CD4-positive, alpha-beta T cell treated with Interleukin-4 for 1 hour (primary cell): ENCODE data around the gene ISOC1.

Experiments used
- DNase-seq, 2 donors: peaks; one replicate each; pipeline ENCODE4 v3.0.0-alpha.2; 2020 to 2022

The ISOC1 gene

DNA sequence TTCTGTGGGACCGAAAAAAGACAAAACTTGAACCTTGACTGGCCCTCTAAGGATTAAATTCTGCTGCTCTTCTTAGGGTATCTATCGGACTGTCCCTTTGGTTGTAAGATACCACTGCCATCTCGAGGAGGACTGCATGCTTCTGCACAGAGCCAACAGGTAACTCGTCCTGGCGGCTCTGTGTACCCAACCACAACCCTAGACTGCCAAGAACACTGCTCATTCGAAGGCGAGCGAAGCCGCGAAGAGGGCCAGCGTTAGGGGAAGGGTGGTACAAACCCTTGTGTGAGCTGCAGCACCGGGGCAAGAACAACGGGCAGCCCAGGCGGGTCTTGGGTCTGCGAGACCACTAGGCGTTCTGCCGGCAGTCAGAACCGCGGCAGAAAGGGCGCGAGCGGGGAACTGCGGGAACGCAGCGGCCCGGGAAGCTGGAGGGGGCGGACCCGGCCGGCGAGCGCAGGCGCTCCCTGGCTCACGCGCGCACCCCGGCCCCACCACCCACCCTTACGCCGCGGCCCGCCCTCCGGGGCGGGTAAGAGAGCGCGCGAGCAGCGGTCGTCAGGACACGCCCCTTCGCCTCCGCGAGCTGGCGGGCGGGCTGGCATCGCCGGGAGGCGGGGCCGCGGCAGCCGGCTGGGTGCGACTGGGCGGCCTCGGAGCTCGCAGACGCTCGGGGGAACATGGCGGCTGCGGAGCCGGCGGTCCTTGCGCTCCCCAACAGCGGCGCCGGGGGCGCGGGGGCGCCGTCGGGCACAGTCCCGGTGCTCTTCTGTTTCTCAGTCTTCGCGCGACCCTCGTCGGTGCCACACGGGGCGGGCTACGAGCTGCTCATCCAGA, at the start of gene ISOC1:
TSS of gene ISOC1 (plus strand) at position 663 of the 837 bp plus-strand sequence. CDS start at position 681, 18 bp downstream.
- DNase-seq: peak; percentile 91

DNA sequence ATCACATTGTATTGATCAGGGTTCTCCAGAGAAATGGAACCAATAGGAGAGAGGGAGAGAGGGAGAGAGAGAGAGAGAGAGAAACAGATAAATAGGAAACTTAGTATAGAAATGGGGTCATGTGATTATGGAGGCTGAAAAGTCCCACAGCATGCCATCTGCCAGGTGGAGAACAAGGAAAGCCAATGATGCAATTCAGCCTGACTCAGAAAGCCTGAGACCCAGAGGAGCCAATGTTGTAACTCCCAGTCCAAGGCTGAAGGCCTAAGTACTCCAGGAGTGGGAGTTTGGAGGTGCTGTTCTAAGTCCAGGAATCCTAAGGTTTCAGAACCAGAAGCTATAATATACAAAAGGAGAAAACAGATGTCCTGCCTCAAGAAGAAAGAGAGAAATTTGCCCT, 48.4 kb upstream of the ISOC1 start:
- no peak for DNase-seq

DNA sequence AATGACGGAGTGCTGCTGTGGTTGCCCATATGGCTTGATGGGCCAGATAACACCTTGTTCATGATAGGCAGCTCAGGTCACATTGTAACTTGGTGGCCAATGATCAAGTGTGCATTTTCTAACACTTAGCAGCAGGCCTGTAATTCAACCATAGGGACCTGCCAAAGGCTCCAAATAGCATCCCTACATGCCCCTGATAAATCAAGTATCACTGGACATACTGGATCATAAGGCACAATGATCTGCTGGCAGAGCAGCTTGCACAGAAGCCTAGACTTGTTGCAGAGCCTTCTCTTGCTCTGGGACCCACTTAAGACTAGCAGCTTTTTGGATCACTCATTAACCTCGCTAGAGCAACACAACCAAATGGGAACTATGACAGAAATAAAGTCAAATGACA, 46.0 kb upstream of the ISOC1 start:
- DNase-seq: no peak

DNA sequence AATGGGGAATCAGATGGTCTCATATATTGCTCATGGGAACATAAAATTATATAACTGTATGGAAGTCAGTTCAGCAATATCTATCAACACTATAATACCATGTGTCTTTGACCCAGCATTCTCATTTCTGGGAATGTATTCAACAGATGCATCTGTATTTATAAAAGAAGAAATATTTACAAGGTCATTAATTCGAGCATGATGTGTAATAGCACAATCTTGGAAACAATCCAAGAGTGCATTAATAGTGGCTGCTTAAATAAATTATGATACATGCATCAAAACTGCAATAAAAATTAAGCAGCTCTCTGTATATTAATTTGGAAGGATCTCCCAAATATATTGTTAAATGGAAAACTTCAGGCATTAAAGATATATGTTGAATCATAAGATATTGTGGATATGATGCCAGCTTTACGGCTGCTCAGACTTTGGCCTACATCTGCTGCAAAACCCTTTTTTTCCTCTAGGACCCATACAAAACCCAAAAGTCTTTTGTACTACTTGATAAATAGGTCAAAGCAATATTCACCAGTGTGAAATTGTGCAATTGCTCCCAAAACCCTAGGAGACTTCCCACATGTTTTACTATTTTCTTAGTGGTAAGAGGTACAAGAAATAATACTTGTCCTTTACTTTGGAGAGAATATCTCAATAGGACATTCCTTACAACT, 45.3 kb upstream of the ISOC1 start:
- DNase-seq: no peak

DNA sequence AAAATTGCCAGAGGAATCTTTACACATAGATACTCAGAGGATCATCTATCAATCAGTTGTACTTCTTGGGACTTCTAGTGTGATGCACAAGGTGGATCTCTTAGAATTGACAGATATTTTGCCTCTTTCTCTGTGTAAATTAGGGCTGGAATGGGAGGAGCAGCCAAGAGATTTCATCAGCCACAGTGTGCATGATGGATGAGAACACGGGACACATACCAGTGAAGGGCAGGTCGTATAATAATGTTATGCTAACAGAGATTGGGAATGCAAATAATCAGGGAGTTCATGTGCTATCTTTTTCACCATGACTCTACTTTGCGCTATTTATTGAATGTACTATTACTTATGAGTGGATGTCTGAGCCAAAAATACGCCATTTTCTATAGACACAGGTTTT, 43.3 kb upstream of the ISOC1 start:
- no peak for DNase-seq

DNA sequence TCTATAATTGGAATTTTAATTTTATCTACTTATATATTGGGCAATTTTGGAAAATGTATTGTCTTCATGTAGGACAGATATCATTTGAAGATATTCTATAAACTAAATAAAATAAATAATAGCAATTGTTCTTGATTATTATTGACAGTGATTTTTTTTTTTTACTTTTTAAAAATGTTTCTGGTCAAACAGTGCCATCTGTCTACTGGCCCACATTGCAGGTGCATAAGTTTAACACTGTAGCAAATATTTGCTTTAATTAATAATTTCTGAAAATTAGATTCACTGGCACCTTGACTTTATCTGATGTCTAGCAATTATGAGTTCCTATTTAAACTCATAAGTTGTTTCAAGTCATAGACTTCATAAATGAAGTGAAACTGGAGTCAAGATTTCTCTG, 41.1 kb upstream of the ISOC1 start:
- DNase-seq: no peak

DNA sequence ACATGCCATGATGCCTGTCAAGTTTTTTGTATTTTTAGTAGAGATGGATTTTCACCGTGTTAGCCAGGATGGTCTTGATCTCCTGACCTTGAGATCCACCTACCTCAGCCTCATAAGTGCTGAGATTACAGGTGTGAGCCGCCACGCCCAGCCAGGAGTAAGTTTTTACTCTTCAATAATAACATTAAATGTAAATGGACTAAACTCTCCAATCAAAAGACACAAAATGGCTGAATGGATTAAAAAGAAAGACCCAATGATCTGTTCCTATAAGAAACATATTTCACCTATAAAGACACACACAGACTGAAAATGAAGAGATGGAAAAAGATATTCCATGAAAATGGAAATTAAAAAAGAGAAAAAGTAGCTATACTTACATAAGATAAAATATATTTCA, 37.2 kb upstream of the ISOC1 start:
- DNase-seq: no peak

DNA sequence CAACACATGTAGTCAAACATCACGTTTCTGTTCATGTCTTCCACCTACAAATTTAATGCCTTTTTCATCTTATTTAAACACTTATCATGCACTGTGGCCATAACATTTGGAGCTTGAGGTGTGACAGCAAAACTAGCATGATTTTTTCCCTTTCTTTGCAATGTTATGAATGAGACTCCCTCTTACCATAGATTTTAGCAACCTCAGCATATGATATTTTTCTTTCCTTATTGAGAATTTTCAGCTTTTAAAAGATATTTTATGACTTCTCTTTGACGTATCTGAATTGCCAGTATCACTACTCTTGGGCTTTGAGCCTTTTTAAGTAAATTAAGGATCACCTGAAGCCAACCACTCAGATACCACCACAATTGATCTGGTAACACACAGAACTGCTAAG, 32.7 kb upstream of the ISOC1 start:
- DNase-seq: no peak

DNA sequence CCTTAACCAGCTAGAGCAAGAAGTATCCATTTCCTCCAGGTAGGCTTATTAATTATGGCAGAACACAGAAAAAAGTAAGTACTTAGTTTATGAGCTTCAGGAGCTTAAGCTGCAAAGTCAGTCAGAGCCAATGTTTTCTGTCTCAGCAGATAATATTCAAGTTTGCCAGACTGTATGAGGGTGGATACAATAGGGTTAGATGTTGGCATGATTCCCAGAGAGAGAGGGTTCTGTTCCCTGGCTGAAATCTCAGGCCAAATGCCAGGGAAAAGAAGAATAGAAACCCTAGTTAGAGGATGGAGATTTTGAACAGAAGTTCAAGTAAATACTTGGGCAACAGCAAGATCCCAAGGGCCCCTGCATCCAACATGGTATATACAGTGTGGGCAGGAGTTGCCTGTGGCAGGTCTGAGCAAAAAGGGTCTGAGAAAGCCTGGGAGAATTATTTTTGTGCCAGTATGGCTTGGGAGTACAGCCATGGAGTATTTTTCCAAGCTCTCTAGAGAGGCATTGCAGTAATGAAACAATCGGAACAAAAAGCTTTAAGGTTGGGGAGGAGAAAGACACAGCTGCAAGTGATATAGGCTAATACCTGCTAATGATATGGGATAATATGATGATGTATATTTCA, 31.0 kb upstream of the ISOC1 start:
- DNase-seq: no peak

DNA sequence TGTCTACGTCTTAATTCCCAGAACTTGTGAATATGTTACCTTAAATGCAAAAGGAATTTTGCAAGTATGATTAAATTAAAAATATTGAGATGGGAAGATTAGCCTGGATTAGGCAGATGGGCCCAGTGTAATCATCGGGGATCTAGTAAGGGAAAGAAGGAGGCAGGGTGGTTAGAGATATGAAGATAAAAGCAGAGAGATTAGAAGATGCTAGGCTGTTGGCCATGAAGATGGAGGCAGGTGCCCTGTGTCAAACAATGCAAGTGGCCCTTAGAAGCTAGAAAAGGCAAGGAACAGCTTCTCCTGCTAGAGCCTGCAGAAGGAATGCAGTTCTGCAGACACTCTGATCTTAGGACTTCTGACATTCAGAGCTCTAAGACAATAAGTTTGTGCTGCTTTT, 28.8 kb upstream of the ISOC1 start:
- no peak for DNase-seq

DNA sequence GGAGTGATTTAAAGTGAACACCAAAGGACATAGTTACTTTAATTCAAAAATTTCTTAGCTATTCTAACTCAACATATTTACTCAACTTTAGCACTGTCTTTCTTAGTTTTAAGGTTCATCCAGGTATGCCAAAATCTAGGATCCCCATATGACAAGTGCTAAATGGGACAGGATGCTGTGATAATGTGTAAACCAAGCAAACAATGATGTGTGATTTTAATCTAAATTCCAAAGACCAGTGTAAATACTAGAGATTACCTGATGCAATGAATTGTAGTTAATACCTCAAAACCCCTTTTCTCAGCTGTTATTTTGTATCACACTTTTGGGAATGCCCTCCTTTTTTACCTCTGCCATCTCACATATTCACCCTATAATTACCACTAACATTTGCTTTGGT, 26.8 kb upstream of the ISOC1 start:
- no peak for DNase-seq

DNA sequence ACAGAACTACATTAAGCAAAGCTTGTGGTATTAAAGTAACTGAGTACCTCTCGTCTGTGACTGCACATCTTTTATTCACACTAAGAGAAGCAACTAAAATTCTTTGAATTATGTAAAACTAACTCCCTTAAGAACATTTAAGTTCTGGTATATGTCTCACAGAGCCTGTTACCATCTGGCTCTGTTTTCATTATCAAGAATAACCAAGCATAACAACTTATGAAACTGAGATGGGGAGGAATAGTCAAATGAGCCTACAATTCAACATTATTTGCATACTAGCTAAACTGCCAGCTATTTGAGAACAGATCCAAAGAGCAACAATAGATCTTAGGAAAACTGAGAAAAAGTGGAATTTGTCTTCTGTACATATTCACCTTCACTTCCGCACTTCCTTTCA, 25.3 kb upstream of the ISOC1 start:
- DNase-seq: no peak

DNA sequence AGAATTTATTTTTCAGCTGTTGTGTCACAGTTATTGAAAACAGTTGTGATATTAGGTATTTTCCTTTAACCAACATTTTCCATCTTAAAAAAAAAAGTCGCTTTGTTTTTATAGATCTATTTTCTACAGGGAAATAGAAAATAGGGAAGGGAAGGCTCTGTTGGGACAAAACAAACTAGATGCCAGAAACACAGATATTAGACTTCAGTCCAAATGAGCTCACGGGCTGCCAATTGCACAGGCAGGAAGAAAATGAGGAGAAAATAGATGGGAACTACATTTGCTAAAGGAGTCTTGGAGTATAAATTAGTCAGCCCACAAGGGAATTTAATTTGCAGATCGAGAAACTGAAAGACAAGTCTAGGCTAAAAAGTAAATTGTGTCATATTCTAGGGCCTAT, 21.4 kb upstream of the ISOC1 start:
- DNase-seq: no peak

DNA sequence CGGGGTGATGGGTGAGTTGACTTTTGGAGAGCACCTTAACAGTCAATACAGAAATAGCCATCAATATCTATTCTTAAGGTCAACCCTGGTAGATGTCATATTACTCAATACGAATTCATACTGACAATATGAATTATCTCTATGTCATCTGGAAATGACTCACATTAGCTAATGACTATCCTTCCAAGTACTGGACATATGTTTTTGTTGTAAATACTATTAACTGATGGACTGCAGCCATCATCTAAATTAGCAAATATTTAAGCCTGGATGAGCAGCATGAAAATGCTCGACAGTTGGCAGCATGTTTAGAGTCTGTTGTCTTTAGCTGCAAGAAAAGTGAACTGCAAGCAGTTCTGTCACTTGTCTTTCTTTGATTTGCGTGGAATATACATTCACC, 19.6 kb upstream of the ISOC1 start:
- DNase-seq: no peak

DNA sequence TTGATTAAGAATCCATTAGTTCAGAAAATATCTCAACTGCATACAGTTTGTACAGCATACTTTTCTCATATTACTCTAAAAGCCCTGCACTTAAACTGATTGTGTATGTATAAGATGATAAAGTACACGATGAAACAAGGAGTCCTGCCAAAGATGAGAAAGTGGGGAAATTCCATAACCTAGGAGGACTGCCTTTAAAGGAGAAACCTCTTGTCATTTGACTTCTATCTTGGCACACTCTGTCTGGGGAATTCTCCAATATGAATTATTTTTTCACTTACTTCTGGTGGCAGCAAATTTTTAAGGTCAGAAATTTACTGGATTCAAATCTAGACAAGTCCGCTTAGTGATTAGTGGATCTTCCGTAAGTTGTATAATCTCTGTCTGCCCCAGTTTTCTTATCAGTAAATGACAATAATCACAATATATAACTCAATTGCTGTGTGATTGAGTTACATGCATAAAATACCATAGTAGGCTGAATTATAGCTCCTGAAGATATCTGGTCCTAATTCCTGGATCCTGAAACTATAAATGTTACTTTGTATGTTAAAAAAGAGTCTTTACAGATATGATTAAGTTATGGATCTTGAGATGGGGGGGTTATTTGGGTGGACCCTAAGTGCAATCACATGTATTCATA, 17.0 kb upstream of the ISOC1 start:
- no peak for DNase-seq

DNA sequence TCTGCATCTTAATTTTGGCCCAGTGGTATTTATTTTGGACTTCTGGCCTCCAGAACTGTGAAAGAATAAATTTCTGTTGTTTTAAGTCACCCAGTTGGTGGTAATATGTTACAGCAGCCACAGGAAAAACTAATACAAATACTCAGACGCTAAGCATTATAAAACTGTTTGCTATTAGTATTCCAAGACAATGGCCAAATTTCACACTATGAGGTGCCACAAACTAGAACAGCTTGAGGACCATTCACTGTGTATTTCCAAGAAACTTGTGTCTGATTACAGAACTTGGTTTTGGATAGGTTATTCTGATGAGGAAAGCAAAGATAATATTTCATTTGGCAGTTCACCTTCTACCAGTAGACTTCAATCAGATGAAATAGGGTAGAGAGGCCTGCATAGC, 16.3 kb upstream of the ISOC1 start:
- no peak for DNase-seq

DNA sequence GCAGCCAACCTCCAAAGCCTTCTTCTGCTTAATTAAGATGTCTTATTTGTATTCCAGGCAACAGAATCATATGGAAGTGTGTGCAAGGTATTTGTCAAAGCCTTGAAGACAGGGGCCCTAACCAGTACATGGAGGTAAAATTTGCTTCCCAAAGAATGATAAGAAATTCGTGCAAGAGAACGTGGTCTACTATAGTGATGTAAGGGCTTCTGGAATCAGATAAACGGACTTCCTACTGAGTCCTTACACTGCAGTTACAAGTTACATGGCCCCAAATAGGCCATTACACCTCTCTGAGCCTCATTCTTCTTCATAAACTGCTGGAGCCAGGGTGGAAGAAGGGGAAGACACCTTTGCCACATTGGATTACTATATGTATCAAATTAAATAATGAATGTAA, 15.9 kb upstream of the ISOC1 start:
- no peak for DNase-seq

DNA sequence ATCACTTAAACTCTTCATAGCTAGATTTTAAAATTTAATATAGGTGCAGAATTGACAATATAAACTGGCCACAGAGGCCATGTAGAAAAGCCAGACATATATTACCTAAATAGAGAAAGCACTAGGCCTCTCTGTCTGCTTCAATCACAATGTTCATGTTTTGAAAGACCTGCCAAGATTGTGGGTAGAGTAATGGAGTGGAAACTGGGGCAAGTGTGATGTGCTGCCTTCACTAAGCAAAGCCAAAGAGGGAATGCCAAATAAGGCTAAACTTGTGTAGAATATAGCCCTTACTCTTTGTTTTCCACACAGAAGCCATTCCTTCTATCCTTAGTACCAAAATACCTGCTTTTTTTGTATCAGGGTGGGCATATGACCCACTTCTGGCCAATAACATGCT, 15.1 kb upstream of the ISOC1 start:
- no peak for DNase-seq

DNA sequence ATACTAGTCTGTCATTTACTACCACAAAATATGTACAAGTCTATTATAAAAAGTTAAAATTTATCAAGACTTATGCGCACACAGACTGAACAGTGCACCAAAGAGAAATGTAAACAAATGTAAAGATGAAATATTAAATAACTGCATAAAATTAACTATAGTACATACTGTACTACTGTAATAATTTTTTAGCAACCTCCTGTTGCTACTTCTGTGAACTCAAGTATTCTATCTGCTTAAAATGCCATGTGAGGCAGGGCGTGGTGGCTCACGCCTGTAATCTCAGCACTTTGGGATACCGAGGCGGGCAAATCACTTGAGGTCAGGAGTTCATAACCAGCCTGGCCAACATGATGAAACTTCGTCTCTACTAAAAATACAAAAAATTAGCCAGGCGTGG, 13.8 kb upstream of the ISOC1 start:
- DNase-seq: no peak

DNA sequence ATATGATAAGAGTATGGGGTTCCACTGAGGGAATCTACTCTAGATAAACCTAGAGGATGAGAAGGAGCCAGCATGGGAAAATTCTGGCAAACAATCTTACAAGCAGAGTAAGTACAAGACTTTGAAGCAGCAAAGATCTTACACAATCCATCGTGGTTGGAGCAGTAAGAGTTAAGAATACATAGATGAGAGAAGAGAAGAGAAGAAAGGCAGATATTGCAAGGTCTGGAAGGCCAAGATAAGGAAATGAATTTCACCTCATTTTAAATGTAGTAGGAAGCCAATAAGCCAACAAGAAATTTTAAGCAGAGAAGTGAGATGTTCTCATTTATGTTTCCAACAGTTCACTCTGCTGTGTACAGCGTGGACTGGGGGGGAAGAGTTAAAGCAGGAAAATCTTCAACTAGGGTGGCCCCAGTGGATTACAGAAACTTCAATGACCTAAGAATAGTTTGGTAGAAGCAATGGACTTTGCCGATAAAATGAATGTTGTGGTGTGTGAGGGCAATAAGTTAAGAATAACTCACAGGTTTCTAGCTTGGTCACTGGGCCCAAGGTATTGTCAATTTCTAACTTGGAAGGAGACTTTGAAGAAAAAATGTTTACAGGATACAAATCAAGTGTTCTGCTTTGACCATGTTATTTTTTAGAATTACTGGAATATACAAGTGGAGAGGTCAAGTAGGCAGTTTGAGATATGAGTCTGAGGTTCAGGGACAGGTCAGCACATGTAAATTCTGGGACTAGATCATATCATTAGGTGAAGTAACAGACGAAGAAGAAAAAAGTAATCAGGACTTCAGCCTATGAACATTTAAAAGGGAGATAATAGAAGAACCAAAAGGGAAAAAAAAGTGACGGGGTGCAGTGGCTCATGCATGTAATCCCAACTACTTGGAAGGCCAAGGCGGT, 12.1 kb upstream of the ISOC1 start:
- DNase-seq: no peak

DNA sequence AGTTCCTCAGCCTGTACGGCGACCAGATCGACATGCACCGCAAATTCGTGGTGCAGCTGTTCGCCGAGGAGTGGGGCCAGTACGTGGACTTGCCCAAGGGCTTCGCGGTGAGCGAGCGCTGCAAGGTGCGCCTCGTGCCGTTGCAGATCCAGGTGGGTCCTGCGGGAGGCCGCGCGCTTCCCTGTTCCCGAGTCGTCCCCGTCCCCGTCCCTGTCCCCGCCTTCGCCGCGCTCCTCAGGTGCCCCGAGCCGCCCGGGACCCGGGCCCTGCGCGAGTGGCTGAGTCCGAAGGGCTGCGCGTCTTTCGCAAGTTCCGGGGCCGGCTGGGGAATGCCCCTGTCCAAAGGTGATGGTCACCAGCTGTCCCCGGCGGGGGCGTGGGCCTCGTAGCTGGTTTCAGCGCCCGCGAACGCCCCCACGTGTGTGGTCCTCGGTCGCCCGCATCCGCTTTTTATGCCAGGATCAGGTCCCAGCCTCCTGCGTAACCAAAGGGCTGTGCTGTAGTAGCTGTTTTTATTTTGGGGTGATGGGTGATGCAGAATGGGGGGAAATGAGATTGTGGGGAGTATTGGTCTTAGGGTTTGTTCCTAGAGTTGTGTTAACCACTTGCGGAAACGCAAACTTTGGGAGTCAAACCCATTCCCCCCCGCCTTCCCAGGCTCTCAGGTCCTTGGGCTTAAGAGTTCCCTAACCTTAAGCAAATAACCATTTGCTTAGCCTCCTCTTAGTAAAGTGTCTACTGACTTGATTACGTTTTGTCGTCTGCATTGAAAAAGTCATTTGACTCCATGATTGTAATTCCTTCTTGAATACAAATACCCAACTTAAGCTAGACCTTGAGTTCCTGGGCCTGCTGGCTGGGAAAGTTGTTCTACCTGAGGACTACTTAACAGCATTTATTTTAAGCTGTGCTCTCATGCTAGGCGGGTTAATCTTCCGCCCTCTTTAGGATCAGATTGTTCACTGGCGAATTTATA, 663 bp downstream of the ISOC1 start:
- DNase-seq: peak; percentile 43 to 48
